Neural cell (in vitro differentiated cells): ENCODE data around the gene TMEM43.

Experiments used
- CTCF ChIP-seq: fragments of 450-650 bp; IDR thresholded peaks from 2 replicates; pipeline ENCODE4 v1.5.1; 2014; ENCODE audit warnings: antibody characterized with exemption, mild to moderate bottlenecking, moderate library complexity; ENCODE audit not compliant: poor library complexity, severe bottlenecking
- EP300 ChIP-seq: fragments of 450-650 bp; conservative IDR thresholded peaks from 2 replicates; pipeline ENCODE4 v1.6.1; 2014; ENCODE audit warnings: antibody characterized with exemption, mild to moderate bottlenecking, moderate library complexity; ENCODE audit not compliant: poor library complexity, severe bottlenecking
- EZH2 ChIP-seq: fragments of 200-600, 300-800 bp; shearing (Covaris generic), sonication (generic); IDR thresholded peaks from 2 replicates; pipeline ENCODE4 v1.6.1; 2014; ENCODE audit warnings: antibody characterized with exemption, low read length, borderline replicate concordance, mild to moderate bottlenecking; ENCODE audit not compliant: insufficient read depth, poor library complexity, severe bottlenecking
- MXI1 ChIP-seq: fragments of 450-650 bp; conservative IDR thresholded peaks from 2 replicates; pipeline ENCODE4 v1.6.1; 2014; ENCODE audit warnings: antibody characterized with exemption, mild to moderate bottlenecking; ENCODE audit not compliant: poor library complexity, severe bottlenecking
- POLR2AphosphoS5 ChIP-seq: IDR thresholded peaks from 2 replicates; pipeline ENCODE4 v1.6.1; 2012

GRCh38 chr3:14097616-14098391 is 27.0 kb upstream of the TMEM43 start:
- TF ChIP-seq CTCF = no peak
- TF ChIP-seq EZH2 = no peak
- no peak for TF ChIP-seq POLR2AphosphoS5
- no peak for TF ChIP-seq MXI1
- TF ChIP-seq EP300 = no peak
